ENCODE data around the gene SYCE1. TPM values are rescaled to one million over a fixed set of nuclear protein-coding genes. Genes with fewer than 3 reads are reported as not detected.
A peak's percentile ranks its signal among the peaks of the same experiment; 100 is the strongest.
"Not testable (repeated sequence)": the region's sequence is repeated elsewhere in the genome, so short reads cannot be mapped to it uniquely, and the experiment has no call there.

SYCE1 gene
- total RNA-seq (under 1 TPM; 0.39 to 0.48 TPM), polyA plus RNA-seq (1 to 10 TPM in 1 of 2 donors, not detected in 1; 1.1 TPM)
- long read RNA-seq, donor 1, partial matches to known transcripts: 0 of 1 reads
- long read RNA-seq, donor 1, other reads (novel, unspliced or antisense): 0 of 1 reads
- long read RNA-seq, donor 2: 0 reads

GRCh38 chr10:133565441-133566294 lies at the start of gene SYCE1:
Gene SYCE1 (minus strand): TSS chr10:133565583. CDS start chr10:133565529, 54 bp downstream.
- ATAC-seq (ENCODE audit: low FRiP score) (no peak), DNase-seq (peak in 1 of 2 donors; percentile 77)
- no peak within 1 kb of the TSS for H3K4me3 ChIP-seq (ENCODE audit: low read length in 2 of 2)

GRCh38 chr10:133614830-133615580 lies 49.6 kb upstream of the SYCE1 start:
- no peak overlapping the region for H3K4me3 ChIP-seq (ENCODE audit: low read length in 2 of 2)
- H3K9me3 ChIP-seq (ENCODE audit: control insufficient read depth, low read length): peaks cover 2% of the 10 kb centered on the region
- DNase-seq (no peak), ATAC-seq (ENCODE audit: low FRiP score) (no peak)
- H3K27ac ChIP-seq (ENCODE audit: low read depth in 1 of 2, low read length in 2 of 2): no peak overlapping the region
- no peaks in the 10 kb centered on the region for H3K36me3 ChIP-seq (ENCODE audit: control insufficient read depth in 1 of 2, insufficient read depth in 2 of 2, low read length in 1 of 2)
- 51 to 61% methylated on average over 10 of the region's 10 CpGs for WGBS, 2 donors
- intact Hi-C loops (cut with DNase I): no loop called here
- H3K27me3 ChIP-seq (ENCODE audit: control insufficient read depth in 1 of 2, insufficient read depth in 2 of 2, low read length in 1 of 2): no peaks in the 10 kb centered on the region
- H3K4me1 ChIP-seq (ENCODE audit: control insufficient read depth in 1 of 2, insufficient read depth in 2 of 2, low read length in 2 of 2): no peaks in the 10 kb centered on the region

More at GRCh38 chr10:133565441-133566294, at the start of gene SYCE1:
- 49 to 58% methylated on average over 77 of the region's 77 CpGs for WGBS, 2 donors
- Histone ChIP-seq H3K27ac (ENCODE audit: low read depth in 1 of 2, low read length in 2 of 2) (no peak within 1 kb of the TSS), H3K27me3 (ENCODE audit: control insufficient read depth in 1 of 2, insufficient read depth in 2 of 2, low read length in 1 of 2) (no peaks in the 10 kb centered on the region), H3K36me3 (ENCODE audit: control insufficient read depth in 1 of 2, insufficient read depth in 2 of 2, low read length in 1 of 2) (no peaks in the 10 kb centered on the region), H3K4me1 (ENCODE audit: control insufficient read depth in 1 of 2, insufficient read depth in 2 of 2, low read length in 2 of 2) (no peaks in the 10 kb centered on the region), H3K9me3 (ENCODE audit: control insufficient read depth, low read length) (peaks cover 2% of the 10 kb centered on the region)
- intact Hi-C loops (cut with DNase I): no loop called here

DNA sequence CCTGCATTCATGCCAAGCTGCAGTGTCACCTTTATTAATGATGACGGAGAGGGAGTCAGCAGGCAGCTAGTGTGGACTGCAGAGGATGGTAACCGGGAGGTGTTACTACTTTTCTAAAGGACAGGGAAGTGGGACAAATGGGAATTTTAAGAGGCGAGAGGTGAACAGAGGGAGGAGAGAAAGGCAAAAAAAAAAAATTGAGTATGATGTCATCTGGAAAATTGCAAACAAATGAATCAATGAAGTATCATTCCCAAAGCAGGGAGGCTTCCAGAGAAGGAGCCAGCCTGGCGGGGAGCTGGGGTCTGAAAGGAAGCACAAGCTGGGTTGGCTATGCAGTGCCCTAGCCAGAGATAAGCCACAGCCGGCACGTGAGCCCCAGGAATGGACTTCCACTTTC lies 48.3 kb upstream of the SYCE1 start:
- WGBS, 2 donors: 53 to 65% methylated on average over 6 of the region's 6 CpGs

DNA sequence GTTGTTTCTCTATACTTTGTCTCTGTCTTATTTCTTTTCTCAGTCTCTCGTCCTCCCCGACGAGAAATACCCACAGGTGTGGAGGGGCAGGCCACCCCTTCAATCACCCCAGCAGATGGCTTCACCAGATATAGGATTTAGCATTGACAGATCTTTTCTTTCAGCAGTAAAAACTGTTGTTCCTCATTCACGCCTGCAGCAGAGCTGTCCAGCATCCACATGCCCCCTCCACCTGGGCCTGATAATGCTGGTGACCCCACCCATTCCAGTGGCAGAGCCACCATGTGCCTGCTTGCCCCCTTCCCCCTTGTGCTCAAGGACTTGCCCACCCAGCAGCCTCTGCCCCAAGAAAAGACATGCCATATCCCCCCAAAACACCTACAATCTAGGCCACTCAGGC lies 45.7 kb upstream of the SYCE1 start:
- DNase-seq (no peak), ATAC-seq (ENCODE audit: low FRiP score) (no peak)
- H3K27ac ChIP-seq (ENCODE audit: low read depth in 1 of 2, low read length in 2 of 2): no peak overlapping the region
- intact Hi-C loops (cut with DNase I): no loop called here
- no peaks in the 10 kb centered on the region for H3K4me1 ChIP-seq (ENCODE audit: control insufficient read depth in 1 of 2, insufficient read depth in 2 of 2, low read length in 2 of 2)
- no peaks in the 10 kb centered on the region for H3K27me3 ChIP-seq (ENCODE audit: control insufficient read depth in 1 of 2, insufficient read depth in 2 of 2, low read length in 1 of 2)
- H3K9me3 ChIP-seq (ENCODE audit: control insufficient read depth, low read length): peaks cover 2% of the 10 kb centered on the region
- no peaks in the 10 kb centered on the region for H3K36me3 ChIP-seq (ENCODE audit: control insufficient read depth in 1 of 2, insufficient read depth in 2 of 2, low read length in 1 of 2)
- no peak overlapping the region for H3K4me3 ChIP-seq (ENCODE audit: low read length in 2 of 2)
- 45 to 51% methylated on average over 4 of the region's 4 CpGs for WGBS, 2 donors

More for the DNA sequence above, 48.3 kb upstream of the SYCE1 start:
- no peaks in the 10 kb centered on the region for H3K36me3 ChIP-seq (ENCODE audit: control insufficient read depth in 1 of 2, insufficient read depth in 2 of 2, low read length in 1 of 2)
- no peak overlapping the region for H3K27ac ChIP-seq (ENCODE audit: low read depth in 1 of 2, low read length in 2 of 2)
- intact Hi-C loops (cut with DNase I): no loop called here
- no peak for DNase-seq
- H3K27me3 ChIP-seq (ENCODE audit: control insufficient read depth in 1 of 2, insufficient read depth in 2 of 2, low read length in 1 of 2): no peaks in the 10 kb centered on the region
- H3K4me3 ChIP-seq (ENCODE audit: low read length in 2 of 2): no peak overlapping the region
- peaks cover 2% of the 10 kb centered on the region for H3K9me3 ChIP-seq (ENCODE audit: control insufficient read depth, low read length)
- no peak for ATAC-seq (ENCODE audit: low FRiP score)
- no peaks in the 10 kb centered on the region for H3K4me1 ChIP-seq (ENCODE audit: control insufficient read depth in 1 of 2, insufficient read depth in 2 of 2, low read length in 2 of 2)

DNA sequence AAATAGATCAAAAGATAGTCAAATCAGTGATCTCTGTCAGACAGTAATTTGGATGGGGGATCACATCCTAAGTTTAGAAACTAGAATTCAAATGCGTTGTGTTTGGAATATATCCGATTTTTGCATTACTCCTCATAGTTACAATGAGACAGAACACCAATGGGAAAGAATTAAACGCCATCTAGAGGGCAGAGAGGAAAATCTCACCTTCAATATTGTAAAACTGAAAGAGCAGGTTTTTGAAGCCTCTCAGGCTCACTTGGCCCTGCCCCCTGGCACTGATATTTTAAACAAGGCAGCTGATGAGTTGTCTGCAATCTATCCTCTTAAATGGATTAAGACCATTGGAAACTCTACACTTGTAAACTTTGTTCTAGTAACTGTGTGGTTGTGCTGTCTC lies 43.5 kb upstream of the SYCE1 start:
- Histone ChIP-seq H3K4me1 (ENCODE audit: control insufficient read depth in 1 of 2, insufficient read depth in 2 of 2, low read length in 2 of 2) (no peaks in the 10 kb centered on the region), H3K27me3 (ENCODE audit: control insufficient read depth in 1 of 2, insufficient read depth in 2 of 2, low read length in 1 of 2) (peaks cover 0 to 2% of the 10 kb centered on the region in 2 donors), H3K27ac (ENCODE audit: low read depth in 1 of 2, low read length in 2 of 2) (no peak overlapping the region), H3K4me3 (ENCODE audit: low read length in 2 of 2) (no peak overlapping the region), H3K9me3 (ENCODE audit: control insufficient read depth, low read length) (peaks cover 2% of the 10 kb centered on the region), H3K36me3 (ENCODE audit: control insufficient read depth in 1 of 2, insufficient read depth in 2 of 2, low read length in 1 of 2) (no peaks in the 10 kb centered on the region)
- DNase-seq (no peak), ATAC-seq (ENCODE audit: low FRiP score) (no peak)
- WGBS, 2 donors: 6 to 7% methylated on average over 3 of the region's 3 CpGs
- intact Hi-C loops (cut with DNase I): loop anchor here in 1 of 2 donors (5.0 kb wide), 1 partner anchor 282 kb away; no protein-coding TSS in a partner anchor

DNA sequence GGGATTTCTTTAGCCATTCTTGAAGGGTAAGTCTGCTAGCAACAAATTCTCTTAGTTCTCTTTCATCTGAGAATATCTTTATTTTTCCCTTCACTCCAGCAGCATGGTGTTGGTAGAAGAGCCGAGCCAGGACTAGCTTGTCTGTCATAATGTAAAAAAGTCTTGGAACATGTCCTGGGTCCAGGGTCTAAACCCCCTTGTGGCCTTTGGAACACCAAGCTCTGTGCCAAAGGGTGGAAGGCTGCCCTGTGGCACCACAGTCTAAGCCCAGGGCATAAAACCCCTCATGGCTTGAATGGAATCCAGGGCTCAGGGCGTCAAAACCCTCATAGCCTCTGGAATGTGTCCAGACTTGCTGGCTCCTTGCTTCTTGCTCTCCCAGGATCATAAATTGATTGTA lies 38.1 kb upstream of the SYCE1 start:
- H3K4me1 ChIP-seq (ENCODE audit: control insufficient read depth in 1 of 2, insufficient read depth in 2 of 2, low read length in 2 of 2); H3K9me3 ChIP-seq (ENCODE audit: control insufficient read depth, low read length); intact Hi-C loops (cut with DNase I); H3K36me3 ChIP-seq (ENCODE audit: control insufficient read depth in 1 of 2, insufficient read depth in 2 of 2, low read length in 1 of 2); H3K4me3 ChIP-seq (ENCODE audit: low read length in 2 of 2); H3K27ac ChIP-seq (ENCODE audit: low read depth in 1 of 2, low read length in 2 of 2); DNase-seq; ATAC-seq (ENCODE audit: low FRiP score); H3K27me3 ChIP-seq (ENCODE audit: control insufficient read depth in 1 of 2, insufficient read depth in 2 of 2, low read length in 1 of 2): not testable (repeated sequence)
- WGBS, 2 donors: 53 to 63% methylated on average over 2 of the region's 2 CpGs

DNA sequence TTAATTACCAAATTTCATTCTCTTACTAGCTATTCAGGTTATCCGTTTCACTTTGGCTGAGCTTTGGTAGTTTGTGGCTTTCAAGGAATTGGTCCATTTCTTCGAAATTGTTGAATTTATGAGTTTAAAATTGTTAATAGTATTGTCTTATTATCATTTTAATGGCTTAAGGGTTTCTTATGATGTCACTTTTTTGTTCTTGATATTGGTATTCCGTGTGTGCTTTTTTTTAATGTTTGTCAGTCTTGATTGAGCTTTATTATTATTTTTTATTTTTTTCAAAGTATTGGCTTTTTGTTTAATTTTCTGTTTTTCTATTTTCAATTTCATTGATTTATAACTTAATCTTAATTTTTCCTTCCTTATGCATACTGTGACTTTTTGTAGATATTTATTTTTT lies 35.3 kb upstream of the SYCE1 start:
- Histone ChIP-seq H3K9me3 (ENCODE audit: control insufficient read depth, low read length) (no peaks in the 10 kb centered on the region), H3K4me3 (ENCODE audit: low read length in 2 of 2) (no peak overlapping the region), H3K36me3 (ENCODE audit: control insufficient read depth in 1 of 2, insufficient read depth in 2 of 2, low read length in 1 of 2) (no peaks in the 10 kb centered on the region), H3K27ac (ENCODE audit: low read depth in 1 of 2, low read length in 2 of 2) (no peak overlapping the region), H3K27me3 (ENCODE audit: control insufficient read depth in 1 of 2, insufficient read depth in 2 of 2, low read length in 1 of 2) (peaks cover 0 to 3% of the 10 kb centered on the region in 2 donors), H3K4me1 (ENCODE audit: control insufficient read depth in 1 of 2, insufficient read depth in 2 of 2, low read length in 2 of 2) (no peaks in the 10 kb centered on the region)
- intact Hi-C loops (cut with DNase I): no loop called here
- 55 to 58% methylated on average over 3 of the region's 3 CpGs for WGBS, 2 donors
- DNase-seq (no peak), ATAC-seq (ENCODE audit: low FRiP score) (no peak)

DNA sequence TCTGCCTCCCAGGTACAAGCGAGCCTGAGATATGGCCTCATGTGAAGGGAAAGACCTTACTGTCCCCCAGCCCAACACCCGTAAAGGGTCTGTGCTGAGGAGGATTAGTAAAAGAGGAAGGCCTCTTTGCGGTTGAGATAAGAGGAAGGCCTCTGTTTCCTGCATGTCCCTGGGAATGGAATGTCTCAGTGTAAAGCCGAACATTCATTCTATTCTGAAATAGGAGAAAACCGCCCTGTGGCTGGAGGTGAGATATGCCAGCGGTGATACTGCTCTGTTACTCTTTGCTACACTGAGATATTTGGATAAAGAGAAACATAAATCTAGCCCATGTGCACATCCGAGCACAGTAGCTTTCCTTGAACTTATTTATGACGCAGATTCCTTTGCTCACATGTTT lies 34.5 kb upstream of the SYCE1 start:
- 71 to 79% methylated on average over 8 of the region's 8 CpGs for WGBS, 2 donors
- H3K27me3 ChIP-seq (ENCODE audit: control insufficient read depth in 1 of 2, insufficient read depth in 2 of 2, low read length in 1 of 2); H3K27ac ChIP-seq (ENCODE audit: low read depth in 1 of 2, low read length in 2 of 2); DNase-seq; H3K9me3 ChIP-seq (ENCODE audit: control insufficient read depth, low read length); H3K36me3 ChIP-seq (ENCODE audit: control insufficient read depth in 1 of 2, insufficient read depth in 2 of 2, low read length in 1 of 2); ATAC-seq (ENCODE audit: low FRiP score); H3K4me1 ChIP-seq (ENCODE audit: control insufficient read depth in 1 of 2, insufficient read depth in 2 of 2, low read length in 2 of 2); H3K4me3 ChIP-seq (ENCODE audit: low read length in 2 of 2); intact Hi-C loops (cut with DNase I): not testable (repeated sequence)

Measured in aorta (tissue), 5 donors.